SK-N-SH (cell line): ENCODE results near the gene SYCN.

Experiments
- EP300 ChIP-seq, 2 experiments: IDR thresholded peaks; 2 replicates each; pipeline versions ENCODE4 v1.4.0 to v1.6.1; 2012; ENCODE audit warnings: borderline replicate concordance in 1 of 2, low read depth in 1 of 2, low read length in 1 of 2
- FOSL2 ChIP-seq: IDR thresholded peaks from 2 replicates; pipeline ENCODE4 v1.4.0; 2012; ENCODE audit warnings: low read depth, mild to moderate bottlenecking, moderate library complexity, borderline replicate concordance
- JUND ChIP-seq: IDR thresholded peaks from 2 replicates; pipeline ENCODE4 v1.4.0; 2012
- RAD21 ChIP-seq: IDR thresholded peaks from 2 replicates; pipeline ENCODE4 v1.6.1; 2012; ENCODE audit warnings: mild to moderate bottlenecking, low read length
- TF ChIP-seq, protein P1 (sequence below): fragments of 200-600 bp; sonication (generic); IDR thresholded peaks from 2 replicates; pipeline ENCODE4 v1.6.1; 2017; ENCODE audit warnings: antibody characterized with exemption, mild to moderate bottlenecking, moderate library complexity

DNA sequence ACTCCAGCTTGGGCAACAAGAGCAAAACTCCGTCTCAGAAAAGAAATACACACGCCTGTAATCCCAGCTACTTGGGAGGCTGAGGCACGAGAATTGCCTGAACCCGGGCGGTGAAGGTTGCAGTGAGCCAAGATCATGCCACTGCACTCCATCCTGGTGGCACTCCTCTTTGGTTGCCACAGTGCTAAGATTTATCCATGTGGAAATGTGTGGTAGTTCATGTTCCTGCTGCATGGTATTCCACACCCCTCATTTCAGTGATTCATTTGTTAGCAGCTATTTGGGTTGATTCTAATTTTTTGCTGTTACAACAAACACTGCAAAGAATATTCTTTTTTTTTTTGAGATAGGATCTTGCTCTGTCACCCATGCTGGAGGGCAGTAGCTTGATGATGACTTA lies 28.6 kb upstream of the SYCN start:
- TF ChIP-seq, protein P1, sequence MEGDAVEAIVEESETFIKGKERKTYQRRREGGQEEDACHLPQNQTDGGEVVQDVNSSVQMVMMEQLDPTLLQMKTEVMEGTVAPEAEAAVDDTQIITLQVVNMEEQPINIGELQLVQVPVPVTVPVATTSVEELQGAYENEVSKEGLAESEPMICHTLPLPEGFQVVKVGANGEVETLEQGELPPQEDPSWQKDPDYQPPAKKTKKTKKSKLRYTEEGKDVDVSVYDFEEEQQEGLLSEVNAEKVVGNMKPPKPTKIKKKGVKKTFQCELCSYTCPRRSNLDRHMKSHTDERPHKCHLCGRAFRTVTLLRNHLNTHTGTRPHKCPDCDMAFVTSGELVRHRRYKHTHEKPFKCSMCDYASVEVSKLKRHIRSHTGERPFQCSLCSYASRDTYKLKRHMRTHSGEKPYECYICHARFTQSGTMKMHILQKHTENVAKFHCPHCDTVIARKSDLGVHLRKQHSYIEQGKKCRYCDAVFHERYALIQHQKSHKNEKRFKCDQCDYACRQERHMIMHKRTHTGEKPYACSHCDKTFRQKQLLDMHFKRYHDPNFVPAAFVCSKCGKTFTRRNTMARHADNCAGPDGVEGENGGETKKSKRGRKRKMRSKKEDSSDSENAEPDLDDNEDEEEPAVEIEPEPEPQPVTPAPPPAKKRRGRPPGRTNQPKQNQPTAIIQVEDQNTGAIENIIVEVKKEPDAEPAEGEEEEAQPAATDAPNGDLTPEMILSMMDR = no peak
- no peak for TF ChIP-seq EP300 (IDR thresholded peaks at IDR 0.05; ENCODE audit: borderline replicate concordance in 1 of 2, low read depth in 1 of 2, low read length in 1 of 2)
- TF ChIP-seq RAD21 = no peak
- TF ChIP-seq FOSL2 = no peak
- TF ChIP-seq JUND = no peak
